HepG2 (cell line): ENCODE data around the gene HOXA13. TPM values are rescaled to one million over a fixed set of nuclear protein-coding genes. Genes with fewer than 3 reads are reported as not detected.

ENCODE experiments used
- ATAC-seq: fragments of 200-7000 bp; cut with Tn5 transposase; 3 replicates; pipeline ENCODE4 v1.9.1; 2020; ENCODE audit warnings: mild to moderate bottlenecking, moderate library complexity
- BruUV-seq: library from RNA; stranded (reverse); fragments of 400-500 nt; replicated peaks from 2 replicates; lab custom pipeline; 2021; lab: Mats Ljungman, UMichigan
- CTCF ChIA-PET: fragments of 300-600 bp; formaldehyde crosslinking; extraction: SDS; loops from one replicate; lab custom pipeline; 2021; ENCODE audit warnings: low total read pairs, inconsistent platforms, low intra/inter-chr PET ratio; lab: Yijun Ruan, JAX
- POLR2A ChIA-PET: fragments of 350-600 bp; sonication (Branson Sonifier 250); formaldehyde crosslinking; loops from one replicate; lab custom pipeline; 2020; ENCODE audit warnings: antibody characterized with exemption, inconsistent platforms; lab: Yijun Ruan, JAX
- DNase-seq: peaks from one replicate; pipeline ENCODE4 v3.0.0-alpha.2; 2015; ENCODE audit warnings: low spot score
- FAIRE-seq: peaks from 3 replicates; lab custom pipeline; 2011; peaks lifted over from hg19 to GRCh38; lab: Jason Lieb, UNC
- H2AFZ ChIP-seq: one replicate; pipeline ENCODE4 v1.6.1; 2011; ENCODE audit warnings: low read length, inconsistent platforms
- H3K27ac ChIP-seq: fragments of 300-600 bp; 3 replicates; pipeline ENCODE4 v1.8.0; 2011; ENCODE audit warnings: mixed run types, mild to moderate bottlenecking, mixed read lengths, low read length, inconsistent platforms; ENCODE audit not compliant: insufficient read depth; ENCODE audit errors: extremely low read length
- H3K27me3 ChIP-seq, 2 experiments: fragments of 200-600 bp in 1 of 2; 2 replicates in 1 of 2; 3 replicates in 1 of 2; pipeline versions ENCODE4 v1.6.0 to v1.8.0; 2011; ENCODE audit warnings: low read length in 2 of 2, mild to moderate bottlenecking in 2 of 2, moderate library complexity in 2 of 2, inconsistent platforms in 1 of 2; ENCODE audit not compliant: insufficient read depth in 2 of 2, control insufficient read depth in 1 of 2
- H3K36me3 ChIP-seq, 2 experiments: fragments of 200-600 bp in 1 of 2; replicated peaks in 1 of 2; 2 replicates in 1 of 2; 3 replicates in 1 of 2; pipeline versions ENCODE4 v1.5.1 to v1.8.0; 2011; ENCODE audit warnings: low read length in 2 of 2, inconsistent platforms in 1 of 2; ENCODE audit not compliant: insufficient read depth in 2 of 2, control insufficient read depth in 1 of 2
- H3K4me1 ChIP-seq: 2 replicates; pipeline ENCODE4 v1.5.1; 2012; ENCODE audit warnings: low read length, inconsistent platforms; ENCODE audit not compliant: insufficient read depth
- H3K4me2 ChIP-seq: 2 replicates; pipeline ENCODE4 v1.6.0; 2011; ENCODE audit warnings: low read depth, low read length, inconsistent platforms
- H3K4me3 ChIP-seq, 3 experiments: fragments of 200-600 bp in 1 of 3; sonication (generic), shearing (Covaris generic) in 1 of 3; replicated peaks in 1 of 3; 2 replicates each; pipeline ENCODE4 v1.5.1; 2011 to 2016; ENCODE audit warnings: low read length in 3 of 3, inconsistent platforms in 2 of 3, low read depth in 2 of 3, mild to moderate bottlenecking in 2 of 3, control low read depth in 1 of 3, mixed read lengths in 1 of 3; ENCODE audit not compliant: insufficient read depth in 1 of 3
- H3K79me2 ChIP-seq: one replicate; pipeline ENCODE4 v1.6.1; 2011; ENCODE audit warnings: low read length, inconsistent platforms; ENCODE audit not compliant: insufficient read depth
- H3K9ac ChIP-seq: 2 replicates; pipeline ENCODE4 v1.6.0; 2011; ENCODE audit warnings: mild to moderate bottlenecking, low read depth, low read length, inconsistent platforms; ENCODE audit not compliant: insufficient read depth
- H3K9me3 ChIP-seq: 2 replicates; pipeline ENCODE4 v1.5.1; 2012; ENCODE audit warnings: mild to moderate bottlenecking, low read length
- H4K20me1 ChIP-seq: 2 replicates; pipeline ENCODE4 v1.6.0; 2011; ENCODE audit warnings: inconsistent platforms, mild to moderate bottlenecking, low read length, moderate library complexity; ENCODE audit not compliant: insufficient read depth
- ZNF263 ChIP-seq: sonication (generic); formaldehyde crosslinking; IDR thresholded peaks from 2 replicates; pipeline ENCODE4 v1.4.0; 2020; ENCODE audit warnings: missing genetic modification reagents
- ZNF33B ChIP-seq: sonication (generic); formaldehyde crosslinking; IDR thresholded peaks from 2 replicates; pipeline ENCODE4 v1.5.1; 2020; ENCODE audit warnings: mild to moderate bottlenecking, missing genetic modification reagents
- ZNF530 ChIP-seq: sonication (generic); formaldehyde crosslinking; IDR thresholded peaks from 2 replicates; pipeline ENCODE4 v1.5.0; 2020; ENCODE audit warnings: low read depth, mild to moderate bottlenecking, missing genetic modification reagents
- ZNF775 ChIP-seq: sonication (generic); formaldehyde crosslinking; IDR thresholded peaks from 2 replicates; pipeline ENCODE4 v1.4.0; 2020; ENCODE audit warnings: missing genetic modification reagents, mild to moderate bottlenecking, moderate library complexity, borderline replicate concordance
- WGBS: methylation state at CpG from one replicate; pipeline ENCODE4 v1.1.6; 2017; ENCODE audit warnings: low lambda C conversion rate; 5-methylcytosine and 5-hydroxymethylcytosine counted together
- in situ Hi-C: cut with HindIII; loops from 2 replicates; pipeline ENCODE4 v1.10.0; 2017; ENCODE audit warnings: low pct_unique_long_range_greater_than_20kb; ENCODE audit not compliant: extremely low pct_ligation_motif_present
- intact Hi-C: fragments of 100-400 bp; cut with micrococcal nuclease; formaldehyde crosslinking; loops from one replicate; pipeline ENCODE4 v1.10.0; 2022; ENCODE audit not compliant: unreplicated experiment
- polyA plus RNA-seq, 8 experiments: library from polyadenylated mRNA; depleted of rRNA in 3 of 8; stranded (reverse) in 7 of 8; unstranded in 1 of 8; fragments of >200 nt; fragmentation: Illumina TruSeq in 4 of 8; extraction: Trizol in 4 of 8; gene quantifications; 2 replicates each; pipeline versions ENCODE4 v1.2.1 to v1.2.3, GENCODE V29; 2011 to 2016; ENCODE audit warnings: low read depth in 4 of 8, missing spikeins in 1 of 8, mixed read lengths in 1 of 8; ENCODE audit not compliant: insufficient read depth in 1 of 8
- total RNA-seq, 5 experiments: library from RNA; depleted of rRNA; stranded (reverse); fragments of >200 nt; fragmentation: Illumina TruSeq; extraction: Trizol; gene quantifications; 2 replicates each; pipeline ENCODE4 v1.2.3, GENCODE V29; 2016; ENCODE audit warnings: low read depth in 1 of 5
- TF ChIP-seq, protein P1 (sequence below): sonication (generic); formaldehyde crosslinking; IDR thresholded peaks from 2 replicates; pipeline ENCODE4 v1.9.0; 2021; ENCODE audit warnings: missing genetic modification reagents, mild to moderate bottlenecking, borderline replicate concordance
- TF ChIP-seq, protein P2 (sequence below): sonication (generic); formaldehyde crosslinking; IDR thresholded peaks from 2 replicates; pipeline ENCODE4 v1.4.0; 2020; ENCODE audit warnings: mild to moderate bottlenecking, missing genetic modification reagents

HOXA13 gene
- total and polyA plus RNA-seq, 2 of the 13 experiments (the other 11 are each of a cell fraction or from before 2014, with no cell fraction given), result 0.01 to 0.04 TPM

DNA sequence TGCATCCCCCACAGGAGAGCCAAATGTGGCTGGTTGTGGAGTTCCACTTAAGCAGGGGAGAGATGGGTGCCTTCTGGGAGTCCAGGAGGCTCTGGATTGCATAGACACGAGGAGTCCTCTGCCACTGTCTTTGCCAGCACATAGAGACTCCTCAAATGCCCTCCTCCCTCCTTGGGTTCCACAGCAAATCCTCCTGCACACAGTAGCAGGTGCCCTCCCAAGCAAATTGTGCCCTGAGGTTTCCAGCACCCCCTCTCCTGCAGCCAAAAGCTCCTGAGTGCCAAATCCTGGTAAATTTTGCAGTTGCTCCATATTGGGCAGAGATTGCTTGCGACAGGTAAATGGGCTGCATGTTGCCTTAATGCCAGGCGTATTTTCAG is 48.5 kb upstream of the HOXA13 start:
- no peaks in the 10 kb centered on the region for H4K20me1 ChIP-seq
- intact Hi-C loops (no loop called here), in situ Hi-C loops (no loop called here)
- peaks cover 10 to 79% of the 10 kb centered on the region in 2 experiments for H3K27me3 ChIP-seq
- no TSS peak for BruUV-seq
- no peaks in the 10 kb centered on the region for H3K79me2 ChIP-seq
- TF ChIP-seq ZNF263 (no peak), ZNF775 (CRISPR knock-in tag) (no peak), ZNF530 (CRISPR knock-in tag) (no peak)
- TF ChIP-seq, protein P1, sequence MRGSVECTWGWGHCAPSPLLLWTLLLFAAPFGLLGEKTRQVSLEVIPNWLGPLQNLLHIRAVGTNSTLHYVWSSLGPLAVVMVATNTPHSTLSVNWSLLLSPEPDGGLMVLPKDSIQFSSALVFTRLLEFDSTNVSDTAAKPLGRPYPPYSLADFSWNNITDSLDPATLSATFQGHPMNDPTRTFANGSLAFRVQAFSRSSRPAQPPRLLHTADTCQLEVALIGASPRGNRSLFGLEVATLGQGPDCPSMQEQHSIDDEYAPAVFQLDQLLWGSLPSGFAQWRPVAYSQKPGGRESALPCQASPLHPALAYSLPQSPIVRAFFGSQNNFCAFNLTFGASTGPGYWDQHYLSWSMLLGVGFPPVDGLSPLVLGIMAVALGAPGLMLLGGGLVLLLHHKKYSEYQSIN (CRISPR knock-in tag), result no peak
- ChIA-PET CTCF (no interaction called here), POLR2A (no interaction called here)
- no peak overlapping the region for H2AFZ ChIP-seq
- no peaks in the 10 kb centered on the region for H3K9me3 ChIP-seq
- ATAC-seq (no peak), FAIRE-seq (no peak), DNase-seq (no peak)
- no peaks in the 10 kb centered on the region for H3K4me1 ChIP-seq
- H3K9ac ChIP-seq, result no peak overlapping the region
- no peak overlapping the region for H3K27ac ChIP-seq
- no peak overlapping the region for H3K4me3 ChIP-seq
- no peaks in the 10 kb centered on the region for H3K36me3 ChIP-seq
- no peak overlapping the region for H3K4me2 ChIP-seq
- 26% methylated on average over 3 of the region's 3 CpGs for WGBS

DNA sequence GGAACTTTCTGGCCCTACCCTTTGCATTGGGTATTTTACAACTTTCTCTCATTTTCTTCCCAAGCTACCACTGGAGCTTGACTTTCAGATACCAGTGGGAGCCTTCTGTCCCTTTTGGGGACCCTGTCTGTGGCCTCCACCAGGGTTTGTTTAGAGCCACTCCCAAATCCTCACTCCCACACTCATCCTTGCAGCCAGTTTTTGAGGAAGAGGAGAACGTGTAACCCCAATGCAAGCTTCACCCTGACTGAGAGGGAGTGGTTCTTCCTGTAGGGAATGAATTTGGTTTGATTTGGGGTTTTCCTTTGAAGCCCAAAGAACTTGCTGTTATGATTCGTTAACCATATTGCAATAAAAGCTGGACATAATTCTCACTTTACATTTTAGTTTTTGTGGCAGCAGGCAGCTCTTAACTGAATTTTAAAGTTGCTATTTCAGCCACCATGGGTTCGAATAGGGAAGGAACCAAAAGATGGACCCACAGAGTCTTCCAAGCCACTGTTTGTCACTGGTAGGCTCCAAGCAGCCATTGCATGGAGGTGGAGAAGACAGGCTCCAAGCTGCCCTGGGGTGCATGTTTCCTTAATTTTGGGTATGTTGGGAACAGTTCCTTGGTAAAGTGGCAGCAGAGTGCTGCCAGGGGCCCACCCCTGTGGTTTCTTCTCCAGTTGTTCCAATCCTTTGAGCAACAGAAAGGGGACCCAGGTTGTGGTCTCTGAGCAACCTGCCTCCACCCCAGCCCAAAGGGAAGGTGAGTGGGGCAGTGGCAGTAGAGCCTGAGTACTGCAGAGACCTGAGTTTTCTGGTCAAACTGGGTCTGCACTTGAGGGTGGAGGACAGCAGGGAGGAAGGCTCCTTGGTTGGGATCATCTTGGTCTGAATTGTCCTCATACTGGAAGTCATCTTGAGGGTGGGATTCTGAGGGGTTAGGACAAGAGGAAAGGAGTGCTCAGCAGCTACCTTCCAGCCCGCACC is 47.8 kb upstream of the HOXA13 start:
- Histone ChIP-seq H3K9me3 (no peaks in the 10 kb centered on the region), H3K79me2 (no peaks in the 10 kb centered on the region), H3K9ac (no peak overlapping the region), H3K4me2 (no peak overlapping the region), H3K27ac (no peak overlapping the region), H3K27me3 (peaks cover 10 to 80% of the 10 kb centered on the region in 2 experiments), H3K4me1 (no peaks in the 10 kb centered on the region), H3K4me3 (no peak overlapping the region), H2AFZ (no peak overlapping the region), H3K36me3 (no peaks in the 10 kb centered on the region), H4K20me1 (no peaks in the 10 kb centered on the region)
- ChIA-PET CTCF (no interaction called here), POLR2A (no interaction called here)
- no TSS peak for BruUV-seq
- ATAC-seq, result no peak
- in situ Hi-C loops (no loop called here), intact Hi-C loops (no loop called here)
- 3% methylated on average over 3 of the region's 4 CpGs for WGBS
- no peak for DNase-seq
- no peak for FAIRE-seq
- TF ChIP-seq, protein P2, sequence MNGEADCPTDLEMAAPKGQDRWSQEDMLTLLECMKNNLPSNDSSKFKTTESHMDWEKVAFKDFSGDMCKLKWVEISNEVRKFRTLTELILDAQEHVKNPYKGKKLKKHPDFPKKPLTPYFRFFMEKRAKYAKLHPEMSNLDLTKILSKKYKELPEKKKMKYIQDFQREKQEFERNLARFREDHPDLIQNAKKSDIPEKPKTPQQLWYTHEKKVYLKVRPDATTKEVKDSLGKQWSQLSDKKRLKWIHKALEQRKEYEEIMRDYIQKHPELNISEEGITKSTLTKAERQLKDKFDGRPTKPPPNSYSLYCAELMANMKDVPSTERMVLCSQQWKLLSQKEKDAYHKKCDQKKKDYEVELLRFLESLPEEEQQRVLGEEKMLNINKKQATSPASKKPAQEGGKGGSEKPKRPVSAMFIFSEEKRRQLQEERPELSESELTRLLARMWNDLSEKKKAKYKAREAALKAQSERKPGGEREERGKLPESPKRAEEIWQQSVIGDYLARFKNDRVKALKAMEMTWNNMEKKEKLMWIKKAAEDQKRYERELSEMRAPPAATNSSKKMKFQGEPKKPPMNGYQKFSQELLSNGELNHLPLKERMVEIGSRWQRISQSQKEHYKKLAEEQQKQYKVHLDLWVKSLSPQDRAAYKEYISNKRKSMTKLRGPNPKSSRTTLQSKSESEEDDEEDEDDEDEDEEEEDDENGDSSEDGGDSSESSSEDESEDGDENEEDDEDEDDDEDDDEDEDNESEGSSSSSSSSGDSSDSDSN (CRISPR knock-in tag), result no peak
- TF ChIP-seq ZNF33B (CRISPR knock-in tag), result no peak
